ENCODE results near the gene ZNF672.
"Not testable (repeated sequence)": the region's sequence is repeated elsewhere in the genome, so short reads cannot be mapped to it uniquely, and the experiment has no call there.

ZNF672 gene

GRCh38 chr1:248837781-248838356, at the start of gene ZNF672:
Gene ZNF672 (plus strand): TSS chr1:248838224. CDS start chr1:248847275, 9,051 bp downstream.
- peak within 1 kb of the TSS; percentile 81 for H3K4me3 ChIP-seq (replicated peaks; ENCODE audit: low read depth, low read length)
- DNase-seq (ENCODE audit: extremely low read depth, insufficient read length): peak; percentile 97
- no peak for TF ChIP-seq CTCF (IDR thresholded peaks at IDR 0.05; ENCODE audit: insufficient read depth, low read length, poor library complexity, severe bottlenecking)
- no peaks in the 10 kb centered on the region for H3K36me3 ChIP-seq (ENCODE audit: control insufficient read depth, insufficient read depth, low read length)
- no peaks in the 10 kb centered on the region for H3K27me3 ChIP-seq (replicated peaks; ENCODE audit: control insufficient read depth, insufficient read depth, low read length)

GRCh38 chr1:248788327-248788726, 49.7 kb upstream of the ZNF672 start:
- no peak overlapping the region for H3K4me3 ChIP-seq (replicated peaks; ENCODE audit: low read depth, low read length)
- no peak for TF ChIP-seq CTCF (IDR thresholded peaks at IDR 0.05; ENCODE audit: insufficient read depth, low read length, poor library complexity, severe bottlenecking)
- no peak for DNase-seq (ENCODE audit: extremely low read depth, insufficient read length)
- no peaks in the 10 kb centered on the region for H3K27me3 ChIP-seq (replicated peaks; ENCODE audit: control insufficient read depth, insufficient read depth, low read length)
- no peaks in the 10 kb centered on the region for H3K36me3 ChIP-seq (ENCODE audit: control insufficient read depth, insufficient read depth, low read length)

GRCh38 chr1:248789337-248789736, 48.7 kb upstream of the ZNF672 start:
- not testable (repeated sequence) for DNase-seq (ENCODE audit: extremely low read depth, insufficient read length); H3K36me3 ChIP-seq (ENCODE audit: control insufficient read depth, insufficient read depth, low read length); H3K4me3 ChIP-seq (replicated peaks; ENCODE audit: low read depth, low read length); H3K27me3 ChIP-seq (replicated peaks; ENCODE audit: control insufficient read depth, insufficient read depth, low read length)

GRCh38 chr1:248790456-248790855, 47.6 kb upstream of the ZNF672 start:
- no peak for DNase-seq (ENCODE audit: extremely low read depth, insufficient read length)
- no peak overlapping the region for H3K4me3 ChIP-seq (replicated peaks; ENCODE audit: low read depth, low read length)
- H3K27me3 ChIP-seq (replicated peaks; ENCODE audit: control insufficient read depth, insufficient read depth, low read length): no peaks in the 10 kb centered on the region
- no peaks in the 10 kb centered on the region for H3K36me3 ChIP-seq (ENCODE audit: control insufficient read depth, insufficient read depth, low read length)
- TF ChIP-seq CTCF (IDR thresholded peaks at IDR 0.05; ENCODE audit: insufficient read depth, low read length, poor library complexity, severe bottlenecking): no peak

GRCh38 chr1:248791010-248791409, 47.0 kb upstream of the ZNF672 start:
- no peaks in the 10 kb centered on the region for H3K27me3 ChIP-seq (replicated peaks; ENCODE audit: control insufficient read depth, insufficient read depth, low read length)
- H3K4me3 ChIP-seq (replicated peaks; ENCODE audit: low read depth, low read length): no peak overlapping the region
- no peak for DNase-seq (ENCODE audit: extremely low read depth, insufficient read length)
- TF ChIP-seq CTCF (IDR thresholded peaks at IDR 0.05; ENCODE audit: insufficient read depth, low read length, poor library complexity, severe bottlenecking): no peak
- no peaks in the 10 kb centered on the region for H3K36me3 ChIP-seq (ENCODE audit: control insufficient read depth, insufficient read depth, low read length)

GRCh38 chr1:248792342-248792741, 45.7 kb upstream of the ZNF672 start:
- Histone ChIP-seq H3K27me3 (replicated peaks; ENCODE audit: control insufficient read depth, insufficient read depth, low read length) (no peaks in the 10 kb centered on the region), H3K4me3 (replicated peaks; ENCODE audit: low read depth, low read length) (no peak overlapping the region), H3K36me3 (ENCODE audit: control insufficient read depth, insufficient read depth, low read length) (no peaks in the 10 kb centered on the region)
- no peak for DNase-seq (ENCODE audit: extremely low read depth, insufficient read length)
- TF ChIP-seq CTCF (IDR thresholded peaks at IDR 0.05; ENCODE audit: insufficient read depth, low read length, poor library complexity, severe bottlenecking): no peak
